Smooth muscle cell (in vitro differentiated cells): ENCODE results near the gene MYD88. TPM values are rescaled to one million over a fixed set of nuclear protein-coding genes. Genes with fewer than 3 reads are reported as not detected.

ENCODE experiments used
- DNase-seq: peaks from one replicate; lab custom pipeline; 2025; ENCODE audit not compliant: unreplicated experiment; lab: John Stamatoyannopoulos, UW
- H2AFZ ChIP-seq: fragments of 200-600 bp; sonication (generic); 2 replicates; pipeline ENCODE4 v1.6.0; 2016; ENCODE audit warnings: antibody characterized with exemption, low read depth, mild to moderate bottlenecking
- H3F3A ChIP-seq: fragments of 200-600 bp; sonication (generic); 2 replicates; pipeline ENCODE4 v1.6.0; 2017; ENCODE audit warnings: antibody characterized with exemption, low read depth
- H3K27ac ChIP-seq: fragments of 200-600 bp; sonication (generic); 2 replicates; pipeline ENCODE4 v1.5.1; 2016; ENCODE audit warnings: low read depth, mild to moderate bottlenecking
- H3K27me3 ChIP-seq: fragments of 200-600 bp; sonication (generic); 2 replicates; pipeline ENCODE4 v1.6.1; 2016; ENCODE audit warnings: low read depth, mild to moderate bottlenecking
- H3K36me3 ChIP-seq: fragments of 200-600 bp; sonication (generic); 2 replicates; pipeline ENCODE4 v1.5.1; 2016; ENCODE audit warnings: low read depth
- H3K4me1 ChIP-seq: fragments of 200-600 bp; sonication (generic); 2 replicates; pipeline ENCODE4 v1.5.1; 2016; ENCODE audit warnings: low read depth
- H3K4me2 ChIP-seq: fragments of 200-600 bp; sonication (generic); 2 replicates; pipeline ENCODE4 v1.6.0; 2016; ENCODE audit warnings: mild to moderate bottlenecking
- H3K4me3 ChIP-seq: fragments of 200-600 bp; sonication (generic); 2 replicates; pipeline ENCODE4 v1.5.1; 2016; ENCODE audit warnings: mild to moderate bottlenecking
- H3K79me2 ChIP-seq: fragments of 200-600 bp; sonication (generic); 2 replicates; pipeline ENCODE4 v1.6.0; 2016; ENCODE audit warnings: low read depth, mild to moderate bottlenecking
- H3K9ac ChIP-seq: fragments of 200-600 bp; sonication (generic); 2 replicates; pipeline ENCODE4 v1.6.0; 2016; ENCODE audit warnings: low read depth
- H3K9me3 ChIP-seq: fragments of 200-600 bp; sonication (generic); replicated peaks from 2 replicates; pipeline ENCODE4 v1.5.1; 2016; ENCODE audit warnings: low read depth
- H4K20me1 ChIP-seq: fragments of 200-600 bp; sonication (generic); 2 replicates; pipeline ENCODE4 v1.6.0; 2016; ENCODE audit warnings: low read depth
- CTCF ChIP-seq: fragments of 200-600 bp; sonication (generic); IDR thresholded peaks from 2 replicates; pipeline ENCODE4 v1.5.1; 2017; ENCODE audit warnings: borderline replicate concordance, mild to moderate bottlenecking, antibody characterized with exemption; ENCODE audit not compliant: insufficient read depth, poor library complexity, severe bottlenecking
- WGBS: methylation state at CpG from one replicate; pipeline ENCODE4 v1.1.7; 2016; ENCODE audit warnings: low lambda C conversion rate; 5-methylcytosine and 5-hydroxymethylcytosine counted together
- polyA plus RNA-seq: library from polyadenylated mRNA; unstranded; fragments of >200 nt; fragmentation: Nextera tagmentation; extraction: Ambion mirVana; gene quantifications from 2 replicates; pipeline ENCODE4 v1.2.1, GENCODE V29; 2016
- total RNA-seq: library from RNA; depleted of rRNA; stranded (reverse); fragments of >200 nt; gene quantifications from 2 replicates; pipeline ENCODE4 v1.2.3, GENCODE V29; 2014

Gene MYD88
- total and polyA plus RNA-seq, 2 experiments from 2014 or later = 14.1 to 37.5 TPM

- Histone ChIP-seq H3K79me2 (no peaks in the 10 kb centered on the region), H3K36me3 (no peaks in the 10 kb centered on the region), H3K4me3 (no peak overlapping the region), H3K9me3 (peaks cover 8% of the 10 kb centered on the region), H3K4me2 (no peak overlapping the region), H3K9ac (no peak overlapping the region), H3K27ac (no peak overlapping the region), H3F3A (no peaks in the 10 kb centered on the region), H3K27me3 (no peaks in the 10 kb centered on the region), H4K20me1 (no peaks in the 10 kb centered on the region), H3K4me1 (no peaks in the 10 kb centered on the region), H2AFZ (no peak overlapping the region)
- DNase-seq = no peak
- 84% methylated on average over 7 of the region's 7 CpGs for WGBS
- TF ChIP-seq CTCF = no peak
These were observed 30.4 kb upstream of the MYD88 start for GRCh38 chr3:38107911-38108648.

DNA sequence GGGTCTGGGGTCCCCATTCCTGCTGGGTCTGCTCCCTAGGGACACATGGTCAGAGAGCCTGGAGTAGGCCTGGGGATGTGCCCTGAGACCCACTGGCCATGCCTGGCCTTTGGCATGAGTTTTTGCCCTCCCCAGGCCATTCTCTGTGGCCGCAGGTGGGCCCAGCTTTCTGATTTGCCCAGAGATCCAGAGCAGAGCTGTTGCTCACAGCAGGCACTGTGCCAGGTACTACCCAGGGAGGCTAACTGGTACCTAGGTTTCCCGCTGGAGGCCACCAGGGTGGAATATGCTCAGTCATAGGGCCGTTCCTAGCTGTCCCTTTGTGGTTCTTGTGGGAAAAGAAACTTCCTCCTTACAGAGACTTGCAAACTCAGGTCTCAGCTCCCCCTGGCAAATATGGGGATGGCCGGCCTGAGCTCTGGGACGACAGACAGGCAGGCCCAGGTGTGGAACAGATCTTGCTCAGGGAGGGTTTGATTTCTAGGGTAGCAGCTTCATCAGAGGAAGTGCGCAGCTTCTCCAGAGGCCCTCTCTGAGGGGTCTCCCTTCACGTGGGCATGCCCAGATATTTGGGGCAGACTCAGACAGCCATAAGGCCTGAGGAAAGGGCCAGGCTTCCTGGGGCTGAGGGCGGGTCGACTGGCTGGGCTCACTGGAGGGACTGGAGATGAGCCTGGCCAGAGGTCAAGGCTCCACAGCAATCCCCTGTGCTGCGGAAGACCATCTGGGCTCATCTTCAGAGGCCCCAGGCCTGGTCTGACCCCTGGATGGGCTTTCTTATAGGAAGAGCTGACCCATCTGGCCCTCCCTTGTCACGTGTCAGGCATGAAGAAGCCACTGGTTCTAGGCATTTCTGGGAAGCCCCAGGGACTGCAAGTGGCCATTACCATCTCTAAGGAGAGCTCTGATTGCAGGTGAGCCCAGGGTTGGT lies 29.5 kb upstream of the MYD88 start:
- Histone ChIP-seq H3K4me2 (no peak overlapping the region), H3F3A (no peaks in the 10 kb centered on the region), H3K4me3 (no peak overlapping the region), H3K79me2 (no peaks in the 10 kb centered on the region), H3K27ac (no peak overlapping the region), H3K36me3 (no peaks in the 10 kb centered on the region), H4K20me1 (no peaks in the 10 kb centered on the region), H3K4me1 (no peaks in the 10 kb centered on the region), H3K9ac (no peak overlapping the region), H3K9me3 (peaks cover 8% of the 10 kb centered on the region), H3K27me3 (no peaks in the 10 kb centered on the region), H2AFZ (no peak overlapping the region)
- no peak for DNase-seq
- 92% methylated on average over 11 of the region's 11 CpGs for WGBS
- TF ChIP-seq CTCF = no peak

DNA sequence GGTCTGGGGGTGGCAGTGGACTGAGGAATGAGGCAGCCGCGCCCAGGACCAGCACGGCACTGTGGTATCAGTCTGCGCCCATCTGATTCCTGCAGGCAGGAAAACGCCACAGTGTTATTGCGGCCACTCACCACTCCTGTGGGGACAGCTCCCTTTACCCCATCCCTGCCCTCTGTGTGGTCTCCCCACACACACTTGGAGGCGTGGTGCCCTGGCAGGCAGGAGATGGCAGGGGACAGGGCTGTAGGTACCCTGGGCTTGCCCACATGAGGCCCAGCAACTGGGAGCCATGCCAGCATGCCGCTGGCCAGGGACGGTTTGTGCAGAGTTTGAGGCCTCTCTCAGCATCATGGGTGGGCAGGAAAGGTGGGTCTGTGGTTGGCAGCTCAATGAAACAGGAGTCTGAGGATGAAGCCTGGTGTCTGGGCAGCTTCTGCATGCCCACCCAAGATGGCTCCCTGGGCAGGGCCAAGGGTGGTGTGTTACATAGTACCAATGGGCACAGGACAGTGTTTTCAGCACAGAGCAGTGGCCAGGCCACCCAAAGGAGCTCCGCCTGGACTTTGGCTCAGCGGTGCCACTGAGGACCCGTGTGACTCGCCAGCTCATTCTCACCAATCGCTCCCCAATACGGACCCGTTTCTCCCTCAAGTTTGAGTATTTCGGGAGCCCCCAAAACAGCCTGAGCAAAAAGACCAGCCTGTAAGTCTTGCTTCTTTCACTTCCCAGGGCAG lies 28.7 kb upstream of the MYD88 start:
- no peak for TF ChIP-seq CTCF
- DNase-seq = no peak
- Histone ChIP-seq H3K27me3 (no peaks in the 10 kb centered on the region), H2AFZ (no peak overlapping the region), H3F3A (no peaks in the 10 kb centered on the region), H3K79me2 (no peaks in the 10 kb centered on the region), H3K9ac (no peak overlapping the region), H3K4me2 (no peak overlapping the region), H3K9me3 (peaks cover 8% of the 10 kb centered on the region), H3K36me3 (no peaks in the 10 kb centered on the region), H3K4me1 (no peaks in the 10 kb centered on the region), H3K27ac (no peak overlapping the region), H4K20me1 (no peaks in the 10 kb centered on the region), H3K4me3 (no peak overlapping the region)
- WGBS = 91% methylated on average over 17 of the region's 17 CpGs
